GM18951 (cell line): ENCODE data around the gene COQ9.

ENCODE experiments used
- POLR2A ChIP-seq: IDR thresholded peaks from 4 replicates; pipeline ENCODE4 v1.6.1; 2011; ENCODE audit warnings: mild to moderate bottlenecking; ENCODE audit not compliant: insufficient read length, insufficient read depth; ENCODE audit errors: extremely low read depth
- in situ Hi-C: fragments of 300-500 bp; cut with MboI; formaldehyde crosslinking; loops from one replicate; pipeline ENCODE4 v1.12.0; 2022; ENCODE audit warnings: low sequenced_read_pairs, mixed read lengths, inconsistent platforms; ENCODE audit not compliant: unreplicated experiment

The COQ9 gene

DNA sequence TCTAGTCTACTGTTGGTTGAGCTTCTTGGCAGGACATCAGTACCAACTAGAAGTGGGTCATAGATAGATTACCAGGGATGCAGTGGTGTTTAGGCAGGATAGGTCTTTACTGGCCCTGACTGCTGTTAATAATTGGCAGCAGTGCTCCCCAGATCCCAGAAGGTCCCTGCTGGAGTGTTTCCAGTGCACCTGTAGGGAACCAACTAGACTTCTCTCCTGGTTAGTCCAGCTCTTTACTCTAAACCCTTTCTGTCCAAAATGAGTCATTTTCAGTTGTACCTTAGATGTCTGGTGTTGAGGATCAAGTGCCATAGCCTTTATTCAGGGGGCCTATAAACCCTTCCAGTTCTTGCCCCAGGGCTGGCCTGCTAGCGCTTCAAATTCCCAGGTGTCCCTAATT is 23.9 kb downstream of the COQ9 start:
- in situ Hi-C loops: no loop called here
- no peak for TF ChIP-seq POLR2A

GRCh38 chr16:57471852-57472664 is 24.8 kb downstream of the COQ9 start:
- TF ChIP-seq POLR2A: no peak
- in situ Hi-C loops: no loop called here

- in situ Hi-C loops: no loop called here
- TF ChIP-seq POLR2A: no peak
Measured at GRCh38 chr16:57472665-57473060, 25.4 kb downstream of the COQ9 start.

- in situ Hi-C loops: no loop called here
- TF ChIP-seq POLR2A: peak; percentile 23
Measured at GRCh38 chr16:57473176-57473840, 26.0 kb downstream of the COQ9 start.

GRCh38 chr16:57473906-57474305 is 26.6 kb downstream of the COQ9 start:
- in situ Hi-C loops: no loop called here

GRCh38 chr16:57474671-57475661 is 27.7 kb downstream of the COQ9 start:
- no peak for TF ChIP-seq POLR2A
- in situ Hi-C loops: no loop called here

More at GRCh38 chr16:57473906-57474305, 26.6 kb downstream of the COQ9 start:
- TF ChIP-seq POLR2A: no peak

DNA sequence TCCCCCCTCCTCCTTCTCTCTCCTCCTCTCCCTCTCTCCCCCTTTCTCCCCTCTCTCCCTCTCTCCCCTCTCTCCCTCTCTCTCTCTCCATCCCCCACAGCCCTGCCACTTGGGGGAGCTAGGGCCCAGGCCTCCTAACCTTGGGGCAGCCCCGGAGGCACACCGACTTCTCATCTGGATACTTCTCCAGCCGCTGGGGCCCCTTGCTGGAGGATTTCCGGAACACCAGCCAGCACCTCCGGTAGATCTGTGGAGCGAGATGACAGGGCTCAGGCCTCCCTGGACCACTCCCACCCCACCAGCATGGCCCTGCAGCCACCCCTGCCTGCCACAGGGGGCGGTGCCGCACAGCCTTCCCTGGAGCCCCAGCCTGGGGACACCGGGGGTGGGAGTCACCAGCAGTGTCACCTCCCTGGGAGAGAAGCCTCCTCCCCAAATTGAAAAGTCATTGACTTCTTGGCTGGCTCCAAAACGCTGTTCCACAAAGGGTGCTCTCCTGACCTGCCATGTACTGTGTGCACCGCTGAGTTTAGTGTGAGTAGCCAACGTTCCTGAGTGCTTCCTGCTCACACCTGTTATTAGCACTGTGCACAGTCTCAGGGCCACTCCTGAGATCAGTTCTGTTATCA is 28.5 kb downstream of the COQ9 start:
- TF ChIP-seq POLR2A: no peak
- in situ Hi-C loops: no loop called here

DNA sequence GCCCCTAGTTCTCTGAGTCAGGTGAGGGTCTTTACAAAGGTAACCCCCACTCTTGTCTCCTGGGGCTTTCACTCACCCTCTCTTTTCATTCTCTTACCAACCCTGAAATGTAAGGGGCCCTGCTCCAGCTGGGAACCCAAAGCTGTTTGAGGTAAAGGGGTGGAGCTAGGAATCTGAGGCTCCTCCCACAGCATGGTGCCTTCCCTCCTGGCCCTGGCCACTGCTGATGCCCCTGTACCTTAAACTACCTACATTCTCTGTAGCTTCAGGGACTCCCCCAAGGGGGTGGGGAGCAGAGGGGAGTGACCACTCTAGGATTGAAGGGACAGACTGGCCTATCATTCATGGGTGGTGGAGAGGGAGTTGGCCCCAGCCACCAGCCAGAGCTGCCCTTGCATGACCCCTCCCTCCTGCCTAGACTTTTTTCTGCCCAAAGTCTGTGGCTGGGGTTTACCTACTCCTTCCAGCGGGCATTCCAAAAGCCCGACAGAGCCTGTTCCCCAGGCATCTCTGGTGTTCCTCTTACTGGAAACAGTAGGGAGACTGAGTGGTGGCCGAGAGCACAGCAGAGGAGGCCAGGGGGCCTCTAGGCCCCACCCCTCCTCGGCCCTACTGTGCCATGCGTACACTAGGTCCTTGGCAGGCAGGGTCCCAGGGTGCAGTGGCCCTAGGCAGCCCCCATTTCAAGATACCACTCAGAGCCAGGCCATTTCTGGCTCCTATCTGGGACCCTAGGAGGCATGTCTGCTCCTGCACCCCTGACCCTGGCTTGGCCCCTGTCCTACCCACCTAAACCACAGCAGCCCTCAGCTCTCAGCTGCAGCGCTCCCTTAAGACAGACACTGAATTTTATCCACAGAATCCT is 29.5 kb downstream of the COQ9 start:
- in situ Hi-C loops: no loop called here
- no peak for TF ChIP-seq POLR2A

DNA sequence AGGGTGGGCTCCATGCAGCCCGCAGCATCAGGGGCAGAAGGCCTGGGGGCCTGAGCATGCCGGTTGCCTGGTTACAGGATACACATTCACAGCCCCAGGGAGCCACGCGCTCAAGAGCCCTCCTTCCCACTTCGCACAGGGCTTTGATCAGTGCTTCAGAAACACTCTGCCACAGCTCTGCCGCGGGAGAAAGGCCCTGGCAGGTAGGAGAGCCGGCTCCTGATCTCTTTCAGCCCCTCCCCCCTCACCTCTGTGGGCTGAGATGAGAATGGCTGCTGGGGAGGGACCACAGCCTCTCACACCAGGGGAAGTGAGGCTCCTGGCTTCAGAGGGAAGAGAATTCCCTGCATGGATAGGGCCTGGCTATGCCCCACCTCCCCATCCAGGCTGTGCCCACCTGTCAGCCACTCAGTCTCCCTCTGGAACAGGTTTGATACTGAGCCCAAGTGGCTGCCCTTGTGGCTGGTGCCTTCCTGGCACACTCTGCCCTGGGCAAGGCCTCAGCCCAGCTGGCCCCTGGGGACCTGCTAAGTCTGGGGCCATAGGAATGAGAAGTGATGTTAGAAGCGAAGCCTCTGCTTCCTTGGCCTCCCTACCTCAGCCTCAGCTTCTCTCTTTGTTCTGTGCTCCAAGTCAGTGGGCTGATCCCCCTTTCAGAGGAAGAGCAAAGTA is 30.4 kb downstream of the COQ9 start:
- TF ChIP-seq POLR2A: no peak
- in situ Hi-C loops: no loop called here

DNA sequence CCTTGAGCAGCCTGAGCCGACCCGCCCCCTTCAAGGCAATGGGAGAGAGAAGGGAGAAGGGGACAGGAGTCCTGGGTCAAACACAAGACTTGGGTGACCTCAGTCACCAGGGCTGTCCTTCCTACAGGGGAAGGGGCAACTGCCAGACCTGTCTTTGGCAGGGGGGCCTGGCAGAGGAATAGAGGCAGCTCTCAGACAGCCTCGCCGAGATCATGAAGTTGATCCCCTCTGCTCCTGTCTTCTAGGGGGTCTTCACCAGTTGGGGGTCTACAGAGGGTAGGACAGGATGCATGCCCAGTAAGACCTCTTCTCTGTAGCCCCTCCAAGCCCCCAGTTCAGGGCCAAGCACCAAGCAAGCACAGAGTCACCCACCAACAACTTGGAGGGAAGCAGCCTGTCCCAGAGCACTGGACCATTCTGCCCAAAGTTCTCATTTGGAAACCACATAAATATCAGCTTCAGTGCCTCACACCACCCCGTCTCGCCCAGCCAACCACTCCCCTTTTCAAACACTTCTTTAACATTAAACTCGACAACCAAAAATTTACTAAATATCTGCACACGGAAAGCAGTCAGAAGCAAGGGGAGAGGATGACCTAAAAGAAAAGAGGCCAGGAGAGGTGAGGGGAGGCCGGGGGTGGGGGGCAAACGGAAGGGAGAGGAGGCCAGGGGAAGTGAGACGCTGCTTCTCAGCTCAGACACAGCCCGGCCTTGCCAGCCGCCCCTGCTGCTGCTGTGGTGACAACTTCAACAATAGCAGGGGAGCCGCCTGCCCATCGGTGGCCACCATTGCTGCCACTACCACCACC is 31.3 kb downstream of the COQ9 start:
- in situ Hi-C loops: no loop called here
- TF ChIP-seq POLR2A: no peak
